ENCODE data around the gene STK32B.

STK32B gene

GRCh38 chr4:5429747-5430146, 378.5 kb downstream of the STK32B start:
- Histone ChIP-seq H3K4me2 (ENCODE audit: low read length) (no peak overlapping the region), H3K27ac (ENCODE audit: low read depth, low read length) (no peak overlapping the region), H2BK120ac (ENCODE audit: insufficient read depth, low read length, poor library complexity) (no peak overlapping the region), H3K9ac (ENCODE audit: low read length) (no peak overlapping the region), H3K14ac (ENCODE audit: low read length) (no peak overlapping the region), H2BK5ac (ENCODE audit: low read depth, low read length, poor library complexity) (no peak overlapping the region), H3K79me1 (ENCODE audit: low read length) (no peaks in the 10 kb centered on the region), H3K36me3 (ENCODE audit: control insufficient read depth in 1 of 2, insufficient read depth in 2 of 2, low read length in 2 of 2) (no peaks in the 10 kb centered on the region), H2BK12ac (ENCODE audit: low read length) (no peak overlapping the region), H3K4me3 (ENCODE audit: low read depth, low read length) (no peak overlapping the region), H4K91ac (ENCODE audit: low read depth, low read length) (no peak overlapping the region), H3K4ac (ENCODE audit: low read depth, low read length) (no peak overlapping the region), H4K8ac (ENCODE audit: low read depth, low read length) (no peak overlapping the region), H3K18ac (ENCODE audit: low read length) (no peak overlapping the region), H3K23ac (ENCODE audit: low read length) (no peak overlapping the region), H4K12ac (ENCODE audit: low read depth, low read length) (no peak overlapping the region), H3K9me3 (ENCODE audit: insufficient read depth, low read depth, low read length) (no peaks in the 10 kb centered on the region), H3K27me3 (ENCODE audit: insufficient read depth, low read length) (no peaks in the 10 kb centered on the region), H3K79me2 (ENCODE audit: control insufficient read depth, insufficient read depth, low read length, poor library complexity) (no peaks in the 10 kb centered on the region), H2AFZ (ENCODE audit: insufficient read depth, low read length, poor library complexity) (no peak overlapping the region), H3K4me1 (ENCODE audit: control insufficient read depth in 1 of 2, insufficient read depth in 2 of 2, low read length in 2 of 2) (no peaks in the 10 kb centered on the region), H2AK5ac (ENCODE audit: low read length) (no peak overlapping the region)
- no peak for DNase-seq

- Histone ChIP-seq H4K8ac (ENCODE audit: low read depth, low read length) (no peak overlapping the region), H3K79me1 (ENCODE audit: low read length) (no peaks in the 10 kb centered on the region), H2AFZ (ENCODE audit: insufficient read depth, low read length, poor library complexity) (no peak overlapping the region), H3K79me2 (ENCODE audit: control insufficient read depth, insufficient read depth, low read length, poor library complexity) (no peaks in the 10 kb centered on the region), H3K27ac (ENCODE audit: low read depth, low read length) (no peak overlapping the region), H4K91ac (ENCODE audit: low read depth, low read length) (no peak overlapping the region), H3K4ac (ENCODE audit: low read depth, low read length) (no peak overlapping the region), H3K23ac (ENCODE audit: low read length) (no peak overlapping the region), H2AK5ac (ENCODE audit: low read length) (no peak overlapping the region), H3K4me3 (ENCODE audit: low read depth, low read length) (no peak overlapping the region), H4K12ac (ENCODE audit: low read depth, low read length) (no peak overlapping the region), H3K4me1 (ENCODE audit: control insufficient read depth in 1 of 2, insufficient read depth in 2 of 2, low read length in 2 of 2) (no peaks in the 10 kb centered on the region), H3K9ac (ENCODE audit: low read length) (no peak overlapping the region), H3K14ac (ENCODE audit: low read length) (no peak overlapping the region), H2BK12ac (ENCODE audit: low read length) (no peak overlapping the region), H3K27me3 (ENCODE audit: insufficient read depth, low read length) (no peaks in the 10 kb centered on the region), H3K9me3 (ENCODE audit: insufficient read depth, low read depth, low read length) (peaks cover 5% of the 10 kb centered on the region), H2BK5ac (ENCODE audit: low read depth, low read length, poor library complexity) (no peak overlapping the region), H2BK120ac (ENCODE audit: insufficient read depth, low read length, poor library complexity) (no peak overlapping the region), H3K36me3 (ENCODE audit: control insufficient read depth in 1 of 2, insufficient read depth in 2 of 2, low read length in 2 of 2) (no peaks in the 10 kb centered on the region), H3K18ac (ENCODE audit: low read length) (no peak overlapping the region), H3K4me2 (ENCODE audit: low read length) (no peak overlapping the region)
- no CpG with 5 or more reads among the region's 5 CpGs for WGBS (ENCODE audit: extremely low coverage, insufficient coverage, insufficient read length)
- DNase-seq, result no peak
Measured at GRCh38 chr4:5433196-5433595, 381.9 kb downstream of the STK32B start.

GRCh38 chr4:5435201-5435600, 383.9 kb downstream of the STK32B start:
- Histone ChIP-seq H3K9ac (ENCODE audit: low read length) (no peak overlapping the region), H3K79me1 (ENCODE audit: low read length) (no peaks in the 10 kb centered on the region), H4K12ac (ENCODE audit: low read depth, low read length) (no peak overlapping the region), H4K8ac (ENCODE audit: low read depth, low read length) (no peak overlapping the region), H3K4me1 (ENCODE audit: control insufficient read depth in 1 of 2, insufficient read depth in 2 of 2, low read length in 2 of 2) (no peaks in the 10 kb centered on the region), H3K23ac (ENCODE audit: low read length) (no peak overlapping the region), H2AK5ac (ENCODE audit: low read length) (no peak overlapping the region), H3K79me2 (ENCODE audit: control insufficient read depth, insufficient read depth, low read length, poor library complexity) (no peaks in the 10 kb centered on the region), H2BK12ac (ENCODE audit: low read length) (no peak overlapping the region), H3K4me3 (ENCODE audit: low read depth, low read length) (no peak overlapping the region), H2BK120ac (ENCODE audit: insufficient read depth, low read length, poor library complexity) (no peak overlapping the region), H3K4ac (ENCODE audit: low read depth, low read length) (no peak overlapping the region), H2AFZ (ENCODE audit: insufficient read depth, low read length, poor library complexity) (no peak overlapping the region), H3K27ac (ENCODE audit: low read depth, low read length) (no peak overlapping the region), H3K14ac (ENCODE audit: low read length) (no peak overlapping the region), H3K9me3 (ENCODE audit: insufficient read depth, low read depth, low read length) (peaks cover 5% of the 10 kb centered on the region), H4K91ac (ENCODE audit: low read depth, low read length) (no peak overlapping the region), H2BK5ac (ENCODE audit: low read depth, low read length, poor library complexity) (no peak overlapping the region), H3K36me3 (ENCODE audit: control insufficient read depth in 1 of 2, insufficient read depth in 2 of 2, low read length in 2 of 2) (no peaks in the 10 kb centered on the region), H3K4me2 (ENCODE audit: low read length) (no peak overlapping the region), H3K27me3 (ENCODE audit: insufficient read depth, low read length) (no peaks in the 10 kb centered on the region), H3K18ac (ENCODE audit: low read length) (no peak overlapping the region)
- WGBS (ENCODE audit: extremely low coverage, insufficient coverage, insufficient read length), result no CpG with 5 or more reads among the region's 5 CpGs
- DNase-seq, result no peak

- no peak overlapping the region for H3K4me2 ChIP-seq (ENCODE audit: low read length)
- H2BK5ac ChIP-seq (ENCODE audit: low read depth, low read length, poor library complexity), result no peak overlapping the region
- H3K4me3 ChIP-seq (ENCODE audit: low read depth, low read length), result no peak overlapping the region
- H2BK12ac ChIP-seq (ENCODE audit: low read length), result no peak overlapping the region
- no peak overlapping the region for H2AFZ ChIP-seq (ENCODE audit: insufficient read depth, low read length, poor library complexity)
- no peaks in the 10 kb centered on the region for H3K79me2 ChIP-seq (ENCODE audit: control insufficient read depth, insufficient read depth, low read length, poor library complexity)
- H3K9ac ChIP-seq (ENCODE audit: low read length), result no peak overlapping the region
- H2AK5ac ChIP-seq (ENCODE audit: low read length), result no peak overlapping the region
- no peak overlapping the region for H3K23ac ChIP-seq (ENCODE audit: low read length)
- no peaks in the 10 kb centered on the region for H3K79me1 ChIP-seq (ENCODE audit: low read length)
- no peak for DNase-seq
- no peak overlapping the region for H3K4ac ChIP-seq (ENCODE audit: low read depth, low read length)
- no peak overlapping the region for H2BK120ac ChIP-seq (ENCODE audit: insufficient read depth, low read length, poor library complexity)
- H3K4me1 ChIP-seq (ENCODE audit: control insufficient read depth in 1 of 2, insufficient read depth in 2 of 2, low read length in 2 of 2), result no peaks in the 10 kb centered on the region
- no peaks in the 10 kb centered on the region for H3K36me3 ChIP-seq (ENCODE audit: control insufficient read depth in 1 of 2, insufficient read depth in 2 of 2, low read length in 2 of 2)
- no peak overlapping the region for H3K14ac ChIP-seq (ENCODE audit: low read length)
- H4K91ac ChIP-seq (ENCODE audit: low read depth, low read length), result no peak overlapping the region
- H3K27me3 ChIP-seq (ENCODE audit: insufficient read depth, low read length), result no peaks in the 10 kb centered on the region
- WGBS (ENCODE audit: extremely low coverage, insufficient coverage, insufficient read length), result no CpG with 5 or more reads among the region's 4 CpGs
- H4K12ac ChIP-seq (ENCODE audit: low read depth, low read length), result no peak overlapping the region
- no peak overlapping the region for H3K27ac ChIP-seq (ENCODE audit: low read depth, low read length)
- no peak overlapping the region for H4K8ac ChIP-seq (ENCODE audit: low read depth, low read length)
- peaks cover 5% of the 10 kb centered on the region for H3K9me3 ChIP-seq (ENCODE audit: insufficient read depth, low read depth, low read length)
- no peak overlapping the region for H3K18ac ChIP-seq (ENCODE audit: low read length)
Measured at GRCh38 chr4:5435823-5436222, 384.5 kb downstream of the STK32B start.
